Putamen (tissue), 1 donor: ENCODE measurements around the gene TMSB15A.
A peak's percentile ranks its signal among the peaks of the same experiment; 100 is the strongest.
"Not testable (repeated sequence)": the region's sequence is repeated elsewhere in the genome, so short reads cannot be mapped to it uniquely, and the experiment has no call there.

Experiments
- DNase-seq: peaks from one replicate; pipeline ENCODE4 v3.0.0-alpha.2; 2016; ENCODE audit warnings: low spot score

TMSB15A gene

DNA sequence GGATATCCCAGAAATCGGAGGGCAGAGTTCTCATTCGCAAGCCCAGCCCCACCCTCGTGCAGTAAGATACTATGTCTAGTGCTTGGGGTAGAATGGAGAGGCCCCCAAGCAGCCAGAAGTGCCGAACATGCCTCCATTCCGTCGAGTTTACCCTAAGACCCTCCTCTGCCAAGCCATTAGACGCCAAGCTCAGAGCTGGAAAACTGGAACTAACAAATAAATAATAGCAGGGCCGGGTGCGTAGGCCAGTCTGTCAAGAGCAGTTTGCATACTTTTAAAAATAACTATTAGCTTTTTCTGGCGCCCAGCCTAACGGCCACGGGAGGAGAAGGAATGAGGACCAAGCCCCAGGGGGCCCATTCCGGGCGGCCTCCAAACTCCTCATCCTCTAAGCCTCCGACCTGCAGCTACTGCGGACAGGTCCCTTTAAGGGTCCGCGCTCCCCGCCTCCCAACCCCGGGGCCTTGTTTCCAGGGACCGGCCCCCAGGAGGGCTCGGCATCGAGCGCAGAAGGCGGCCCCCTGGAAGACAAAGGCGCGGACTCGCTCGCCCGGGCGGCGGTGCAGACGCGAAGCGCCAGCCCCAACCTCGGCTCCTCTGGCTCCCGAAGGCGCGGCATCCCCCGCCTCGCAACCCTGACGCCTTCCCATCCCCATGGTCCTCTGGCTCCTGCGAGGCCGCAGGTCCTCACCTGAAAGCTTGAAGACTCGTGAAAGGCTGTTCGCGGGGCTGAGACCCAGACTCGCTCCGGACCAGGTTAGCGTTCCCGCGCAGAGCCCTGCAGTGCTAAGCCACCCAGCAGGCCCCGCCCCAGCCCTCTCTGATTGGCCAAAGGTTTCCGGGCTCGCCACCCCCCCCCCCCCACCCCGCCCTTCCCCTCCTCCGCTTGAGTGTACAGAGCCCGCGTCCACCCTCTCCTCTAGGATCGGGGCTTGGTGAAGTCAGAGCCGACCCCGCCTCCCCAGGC lies at the start of gene TMSB15A:
TSS of gene TMSB15A (minus strand) at position 765 of the 967 bp plus-strand sequence.
- DNase-seq: peak; percentile 8

- no peak for DNase-seq
Measured at GRCh38 chrX:102560423-102561068, 44.0 kb upstream of the TMSB15A start.

DNA sequence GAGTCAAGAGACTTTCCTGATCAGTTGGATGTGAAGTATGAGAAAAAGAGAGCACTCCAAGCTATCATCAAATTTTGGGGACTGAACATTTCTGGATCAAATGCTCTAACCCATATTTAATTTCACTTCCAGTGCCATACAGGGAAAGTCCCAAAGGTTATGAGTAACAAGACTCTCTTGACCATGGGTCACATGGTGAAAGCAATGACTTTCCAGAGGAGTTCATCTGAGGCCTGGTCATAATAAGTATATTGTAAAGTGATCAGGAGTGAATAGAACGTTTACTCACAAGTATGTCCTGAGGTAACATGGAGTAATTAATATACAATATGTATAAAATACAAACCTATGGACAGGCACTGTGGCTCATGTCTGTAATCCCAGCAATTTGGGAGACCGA lies 42.1 kb upstream of the TMSB15A start:
- DNase-seq: no peak

DNA sequence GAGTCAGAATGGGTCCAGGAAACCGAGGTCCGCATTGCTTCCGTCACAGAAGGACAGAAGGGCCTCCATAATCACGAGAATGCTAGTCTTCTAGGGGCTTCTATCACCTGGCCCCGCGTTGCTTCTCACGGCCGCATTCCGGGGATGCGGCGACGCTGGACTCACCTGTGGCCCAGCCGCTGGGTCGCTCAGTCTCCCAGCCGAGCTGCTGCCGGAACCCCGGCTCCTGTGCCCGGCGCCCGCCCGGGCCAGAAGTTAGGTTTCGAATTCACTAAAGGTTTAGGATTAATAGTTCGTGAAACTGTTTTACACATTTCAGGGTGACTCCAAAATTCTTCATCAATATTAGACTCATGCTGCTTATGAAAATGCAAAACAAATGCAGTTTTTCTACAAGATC lies 31.7 kb upstream of the TMSB15A start:
- DNase-seq: no peak

- DNase-seq: no peak
Measured at GRCh38 chrX:102546828-102547493, 30.4 kb upstream of the TMSB15A start.

GRCh38 chrX:102546175-102546574 lies 29.6 kb upstream of the TMSB15A start:
- DNase-seq: not testable (repeated sequence)

GRCh38 chrX:102535958-102536357 lies 19.4 kb upstream of the TMSB15A start:
- DNase-seq: no peak

DNA sequence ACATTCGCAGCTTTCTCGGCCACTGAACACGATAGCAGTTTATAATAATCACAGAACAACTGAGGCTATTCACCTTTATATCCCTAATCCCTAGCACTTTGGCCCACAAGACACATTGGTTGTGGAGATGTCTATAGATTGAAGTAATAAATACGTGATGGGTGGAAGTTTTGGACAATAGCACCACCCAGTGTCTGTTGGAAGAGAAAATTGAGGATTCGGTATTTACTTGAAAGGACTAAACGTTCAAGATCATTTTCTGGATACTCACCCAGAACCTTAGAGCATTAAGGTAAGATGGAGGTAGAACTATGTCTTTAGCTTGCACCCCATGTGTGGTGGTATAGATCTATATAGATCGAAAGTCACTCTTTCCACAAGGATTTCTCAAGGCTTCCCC lies 787 bp upstream of the TMSB15A start:
- peak; percentile 2 for DNase-seq

- DNase-seq: no peak
Measured at GRCh38 chrX:102514536-102514935, 2.0 kb downstream of the TMSB15A start.

GRCh38 chrX:102498732-102499131 lies 17.8 kb downstream of the TMSB15A start:
- DNase-seq: no peak

GRCh38 chrX:102491766-102492165 lies 24.8 kb downstream of the TMSB15A start:
- DNase-seq: no peak

DNA sequence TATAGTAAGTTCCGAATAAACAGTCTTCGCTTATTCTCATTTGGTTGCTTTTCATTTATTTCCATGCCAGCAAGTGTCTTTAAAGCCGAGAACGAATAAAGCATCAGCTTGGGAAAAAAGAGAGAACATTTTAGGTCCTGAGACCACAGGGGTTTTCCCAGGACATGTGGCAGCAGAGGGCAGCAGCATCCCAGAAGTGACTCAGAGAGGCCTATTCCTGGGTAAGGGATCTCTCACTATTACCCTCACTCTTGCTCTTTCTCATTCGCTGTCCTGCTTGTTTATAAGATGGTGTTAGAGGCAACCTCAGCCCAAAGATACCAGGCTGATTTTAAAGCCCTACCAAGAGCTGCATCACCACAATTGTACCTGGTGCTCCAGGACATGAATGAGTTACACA lies 37.8 kb downstream of the TMSB15A start:
- not testable (repeated sequence) for DNase-seq

- not testable (repeated sequence) for DNase-seq
Measured at GRCh38 chrX:102471762-102472220, 44.7 kb downstream of the TMSB15A start, which contains the start of gene TCP11X2. Gene TCP11X2 (minus strand): TSS chrX:102471812.

DNA sequence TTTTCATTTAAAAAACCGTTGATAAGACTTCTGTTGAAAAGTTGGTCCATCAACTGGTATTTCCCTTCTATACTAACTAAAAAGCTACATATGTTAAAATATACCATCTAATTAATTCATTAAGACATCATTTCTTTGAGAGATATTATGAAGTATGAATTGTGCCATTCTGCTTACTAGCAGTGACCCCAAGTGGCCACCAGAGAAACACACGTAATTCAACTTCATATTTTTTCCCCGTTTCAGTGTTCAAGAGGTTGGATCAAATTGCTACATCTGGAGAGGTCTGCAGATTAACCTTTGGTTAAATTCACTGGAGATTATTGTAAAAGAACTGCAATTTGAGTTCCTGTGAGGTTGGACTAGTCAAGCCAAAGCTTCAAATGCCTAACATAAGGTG lies 46.3 kb downstream of the TMSB15A start:
- not testable (repeated sequence) for DNase-seq
